ENCODE data around the gene PCDH18.

DNA sequence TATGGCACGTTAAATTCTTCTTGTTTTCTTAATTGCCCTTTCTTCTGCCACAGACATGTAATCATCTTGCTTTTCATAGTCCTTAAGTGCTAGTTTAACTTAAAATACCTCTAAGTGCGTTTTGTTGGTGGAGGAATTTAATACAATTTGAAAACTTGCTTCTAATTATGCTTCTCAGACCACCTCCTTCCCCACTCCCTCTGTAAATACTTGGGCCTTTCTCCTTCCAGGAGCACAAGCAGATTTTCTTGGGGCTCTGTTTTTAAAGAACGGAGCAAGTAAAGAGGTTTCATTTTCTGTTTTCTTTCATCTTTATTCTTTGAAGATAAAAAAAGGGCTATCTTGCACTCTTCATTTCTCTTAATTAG, 559 bp upstream of the PCDH18 start:
- no peak for TF ChIP-seq RAD21 (IDR thresholded peaks at IDR 0.05; ENCODE audit: low read depth)
- no peak for TF ChIP-seq EGR1 (IDR thresholded peaks at IDR 0.05)
- TF ChIP-seq YY1 (IDR thresholded peaks at IDR 0.05; ENCODE audit: low read depth): no peak
- TF ChIP-seq TAF1 (IDR thresholded peaks at IDR 0.05; ENCODE audit: low read depth): no peak
- TF ChIP-seq, protein P1, sequence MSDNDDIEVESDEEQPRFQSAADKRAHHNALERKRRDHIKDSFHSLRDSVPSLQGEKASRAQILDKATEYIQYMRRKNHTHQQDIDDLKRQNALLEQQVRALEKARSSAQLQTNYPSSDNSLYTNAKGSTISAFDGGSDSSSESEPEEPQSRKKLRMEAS (IDR thresholded peaks at IDR 0.05): no peak
- TF ChIP-seq CEBPB (IDR thresholded peaks at IDR 0.05): no peak
- TF ChIP-seq EP300 (IDR thresholded peaks at IDR 0.05; ENCODE audit: borderline replicate concordance): no peak
- no peak for TF ChIP-seq ZBTB7A (IDR thresholded peaks at IDR 0.05; ENCODE audit: low read depth)
- TF ChIP-seq CREB1 (IDR thresholded peaks at IDR 0.05; ENCODE audit: low read depth): no peak
- no peak for TF ChIP-seq FOXM1 (IDR thresholded peaks at IDR 0.05; ENCODE audit: borderline replicate concordance, low read depth)
- no peak for TF ChIP-seq TCF12 (IDR thresholded peaks at IDR 0.05; ENCODE audit: low read depth)
